Activated T-helper 1 cell treated with anti-CD3 and anti-CD28 coated beads, Interleukin-2, amount 50 U/mL, for 16 hours (primary cell): ENCODE results near the gene NT5DC3.
"Not testable (repeated sequence)": the region's sequence is repeated elsewhere in the genome, so short reads cannot be mapped to it uniquely, and the experiment has no call there.

Experiments
- DNase-seq, 2 donors: peaks; one replicate each; pipeline ENCODE4 v3.0.0-alpha.2; 2020; ENCODE audit warnings: low read depth in 1 of 2, low spot score in 1 of 2

NT5DC3 gene

GRCh38 chr12:103810111-103810510 is 30.9 kb downstream of the NT5DC3 start:
- DNase-seq, result no peak

- not testable (repeated sequence) for DNase-seq
Measured at GRCh38 chr12:103809639-103810038, 31.4 kb downstream of the NT5DC3 start.

- DNase-seq, result no peak
Measured at GRCh38 chr12:103809154-103809553, 31.9 kb downstream of the NT5DC3 start.

- DNase-seq, result no peak
Measured at GRCh38 chr12:103808239-103808880, 32.7 kb downstream of the NT5DC3 start.

GRCh38 chr12:103807561-103808238 is 33.3 kb downstream of the NT5DC3 start:
- no peak for DNase-seq

- DNase-seq, result no peak
Measured at GRCh38 chr12:103806803-103807202, 34.2 kb downstream of the NT5DC3 start.

- DNase-seq, result no peak
Measured at GRCh38 chr12:103805655-103806360, 35.2 kb downstream of the NT5DC3 start.

- no peak for DNase-seq
Measured at GRCh38 chr12:103803847-103804246, 37.2 kb downstream of the NT5DC3 start.

GRCh38 chr12:103802586-103802886 is 38.5 kb downstream of the NT5DC3 start:
- no peak for DNase-seq

- DNase-seq, result no peak
Measured at GRCh38 chr12:103801709-103802585, 39.1 kb downstream of the NT5DC3 start.

- no peak for DNase-seq
Measured at GRCh38 chr12:103799857-103800771, 40.9 kb downstream of the NT5DC3 start.

GRCh38 chr12:103799504-103799856 is 41.6 kb downstream of the NT5DC3 start:
- no peak for DNase-seq

GRCh38 chr12:103798586-103798985 is 42.4 kb downstream of the NT5DC3 start:
- DNase-seq, result no peak

GRCh38 chr12:103794309-103795213 is 46.5 kb downstream of the NT5DC3 start:
- DNase-seq, result no peak

- no peak for DNase-seq
Measured at GRCh38 chr12:103793512-103794045, 47.5 kb downstream of the NT5DC3 start.

GRCh38 chr12:103793046-103793445 is 48.0 kb downstream of the NT5DC3 start:
- DNase-seq, result no peak

- DNase-seq, result no peak
Measured at GRCh38 chr12:103791350-103791920, 49.6 kb downstream of the NT5DC3 start.

- DNase-seq, result no peak
Measured at GRCh38 chr12:103786201-103786600, 54.8 kb downstream of the NT5DC3 start.
